Suppressor macrophage (primary cell): Measurements from ENCODE around the gene PEAK3.

Experiments
- DNase-seq, 4 experiments: peaks; one replicate each; pipeline ENCODE4 v3.0.0-alpha.2; 2020 to 2022

Gene PEAK3

DNA sequence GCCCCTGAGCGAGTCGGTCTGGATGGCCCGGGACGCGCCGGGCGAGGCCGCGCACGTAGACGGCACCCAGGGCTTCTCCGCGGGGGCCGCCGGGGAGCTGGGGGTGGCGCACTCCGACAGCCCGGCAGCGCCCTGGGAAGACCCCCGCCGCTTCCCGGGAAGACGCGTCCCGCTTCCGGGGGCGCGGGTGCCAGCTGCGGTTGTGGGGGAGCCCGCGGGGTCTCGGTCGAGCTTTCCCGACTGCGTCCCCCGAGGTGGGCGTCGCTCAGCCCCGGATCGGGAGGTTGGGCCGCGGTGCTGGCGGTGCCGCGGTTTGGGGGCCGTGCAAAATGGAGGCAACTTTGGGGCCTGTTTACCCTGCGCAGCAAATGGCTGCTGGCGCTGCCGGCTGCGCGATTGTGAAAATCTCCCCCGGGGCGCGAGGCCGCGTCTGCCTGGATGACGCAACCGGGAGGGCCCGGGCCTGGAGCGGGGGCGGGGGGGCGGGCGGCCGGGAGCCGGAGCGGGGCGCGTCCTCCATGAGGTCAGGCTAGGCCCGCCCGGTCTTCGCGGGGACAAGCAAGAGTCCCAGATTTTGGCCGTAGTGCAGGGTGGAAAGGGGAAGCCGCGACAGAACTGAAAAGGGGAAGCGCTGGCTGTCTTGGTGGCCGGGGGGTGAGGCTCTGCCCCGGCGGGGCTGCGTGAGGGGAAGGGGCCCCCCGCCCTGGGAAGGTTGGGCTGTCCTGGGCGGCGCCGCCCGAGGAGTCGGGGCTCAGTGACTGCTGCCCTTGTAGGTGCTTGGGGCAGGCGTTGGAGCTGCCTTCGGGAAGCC, 11.3 kb downstream of the PEAK3 start:
- peak; percentile 97 to 99 (median 98) for DNase-seq

DNA sequence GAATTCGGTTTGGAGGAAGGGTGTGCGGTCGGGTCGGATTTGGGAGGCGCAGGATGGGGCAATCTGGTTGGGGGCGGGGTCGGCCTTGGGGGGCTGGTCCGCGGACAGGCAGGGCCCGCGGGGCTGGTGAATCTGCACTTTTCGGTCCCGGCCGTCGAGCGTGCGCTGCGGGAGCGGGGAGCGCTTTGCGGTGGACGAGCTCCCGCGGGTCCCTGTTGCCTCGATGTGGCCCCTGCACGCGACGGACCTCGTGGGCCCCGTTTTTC, 11.9 kb downstream of the PEAK3 start:
- DNase-seq: peak in 3 of 4 experiments; percentile 46 to 68 (median 63)

DNA sequence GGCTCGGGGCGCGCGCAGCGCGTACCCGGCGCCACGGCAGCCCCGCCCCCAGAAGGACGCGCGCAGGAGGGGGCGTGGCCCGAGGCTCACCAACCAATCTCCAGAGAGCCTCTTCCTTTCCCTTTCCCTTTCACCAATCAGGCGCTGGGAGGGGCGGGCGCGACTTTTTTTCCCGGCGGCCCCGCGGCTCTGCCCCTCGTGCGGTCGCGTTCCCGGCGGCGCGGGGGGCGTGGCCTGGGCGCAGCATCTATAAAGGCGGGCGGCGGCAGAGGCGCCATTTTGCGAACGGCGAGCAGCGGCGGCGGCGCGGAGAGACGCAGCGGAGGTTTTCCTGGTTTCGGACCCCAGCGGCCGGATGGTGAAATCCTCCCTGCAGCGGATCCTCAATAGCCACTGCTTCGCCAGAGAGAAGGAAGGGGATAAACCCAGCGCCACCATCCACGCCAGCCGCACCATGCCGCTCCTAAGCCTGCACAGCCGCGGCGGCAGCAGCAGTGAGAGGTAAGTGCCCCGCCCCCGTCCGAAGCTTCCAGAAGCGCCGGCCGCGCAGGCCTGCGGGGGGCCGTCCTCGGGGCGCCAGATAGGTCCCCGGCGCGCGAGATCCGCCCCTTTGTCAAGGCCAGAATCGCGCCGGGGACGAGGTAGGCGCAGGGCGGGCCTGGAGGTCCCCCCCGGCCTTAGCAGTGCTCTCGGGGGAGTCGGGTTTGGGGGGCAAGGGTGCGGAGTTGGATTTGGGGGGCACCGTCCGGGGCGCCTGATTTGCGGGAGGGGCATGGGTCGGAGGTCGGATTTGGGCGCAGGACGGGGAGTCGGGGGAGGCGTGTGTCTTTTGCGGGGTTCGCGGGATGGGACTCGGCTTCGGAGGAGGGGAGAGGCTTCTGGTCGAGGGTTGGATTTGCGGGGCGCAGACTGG, 12.5 kb downstream of the PEAK3 start:
- DNase-seq: peak; percentile 98

DNA sequence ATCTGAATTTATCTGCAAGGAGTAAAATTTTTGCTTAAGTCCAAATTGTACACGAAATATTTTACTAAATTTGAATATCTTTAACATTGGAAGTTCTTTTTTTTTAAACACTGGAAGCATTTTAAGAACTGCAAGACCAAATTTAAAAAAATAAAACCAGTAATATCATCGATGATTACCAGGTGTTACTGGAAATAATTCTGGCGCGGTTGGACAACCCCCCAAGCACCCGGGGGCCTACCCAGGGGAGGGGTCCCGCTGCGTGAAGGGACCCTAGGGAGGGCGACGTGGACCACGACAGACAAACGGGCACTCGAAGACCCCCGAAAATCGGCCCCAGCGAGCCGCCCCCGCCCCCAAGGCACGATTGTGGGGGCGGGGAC, 13.1 kb downstream of the PEAK3 start:
- DNase-seq: no peak

DNA sequence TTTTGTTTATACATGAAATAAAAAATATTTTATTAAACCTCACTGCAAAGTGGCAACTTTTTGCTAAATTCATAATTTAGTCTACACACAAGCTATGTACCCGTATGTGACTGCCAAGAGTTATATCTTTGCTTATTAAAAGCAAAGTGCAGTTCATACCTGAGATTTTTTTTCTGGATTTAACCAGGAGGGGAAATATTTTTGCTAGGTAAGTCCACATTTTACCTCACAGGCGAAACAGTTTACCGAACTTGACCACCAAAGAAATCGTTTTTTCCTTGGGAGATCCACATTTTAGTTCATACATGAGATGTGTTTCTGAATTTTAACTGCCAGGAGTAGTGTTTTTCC, 13.5 kb downstream of the PEAK3 start:
- DNase-seq: no peak

DNA sequence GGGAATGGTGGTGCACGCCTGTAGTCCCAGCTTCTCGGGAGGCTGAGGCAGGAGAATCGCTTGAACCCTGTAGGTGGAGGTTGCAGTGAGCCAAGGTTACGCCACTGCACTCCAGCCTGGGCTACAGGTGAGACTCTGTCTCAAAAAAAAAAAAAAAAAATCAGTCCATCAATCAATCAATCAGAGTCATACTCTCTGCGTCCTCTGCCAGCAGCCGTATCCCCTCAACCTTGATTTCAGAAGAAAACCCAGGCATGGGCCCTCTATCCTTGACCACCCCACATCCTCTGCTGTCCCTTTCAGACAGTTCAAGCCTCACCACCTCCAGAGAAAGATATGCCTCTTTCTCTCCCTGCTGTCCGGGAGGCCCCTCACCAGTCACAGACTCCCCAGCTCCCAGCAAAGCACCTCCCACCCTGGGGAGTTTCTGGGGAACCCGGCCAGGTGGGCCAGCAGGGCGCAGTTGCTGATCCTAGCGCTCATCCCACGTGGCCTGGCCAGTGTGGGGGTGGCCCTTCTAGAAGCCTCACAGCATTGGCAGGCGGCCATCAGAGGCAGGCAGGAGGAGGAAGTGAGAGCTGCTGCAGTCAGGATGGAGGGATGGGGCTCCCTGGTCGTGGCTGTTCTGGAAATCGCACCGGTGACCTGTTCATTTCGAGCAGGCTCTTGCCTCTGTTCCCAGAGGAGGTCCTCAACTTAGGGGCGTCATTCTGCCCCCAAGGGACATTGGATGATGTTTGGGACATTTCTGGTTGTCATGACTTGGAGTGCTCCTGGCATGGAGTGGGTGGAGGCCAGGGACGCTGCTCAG, 15.6 kb downstream of the PEAK3 start:
- peak; percentile 92 to 97 (median 96) for DNase-seq

DNA sequence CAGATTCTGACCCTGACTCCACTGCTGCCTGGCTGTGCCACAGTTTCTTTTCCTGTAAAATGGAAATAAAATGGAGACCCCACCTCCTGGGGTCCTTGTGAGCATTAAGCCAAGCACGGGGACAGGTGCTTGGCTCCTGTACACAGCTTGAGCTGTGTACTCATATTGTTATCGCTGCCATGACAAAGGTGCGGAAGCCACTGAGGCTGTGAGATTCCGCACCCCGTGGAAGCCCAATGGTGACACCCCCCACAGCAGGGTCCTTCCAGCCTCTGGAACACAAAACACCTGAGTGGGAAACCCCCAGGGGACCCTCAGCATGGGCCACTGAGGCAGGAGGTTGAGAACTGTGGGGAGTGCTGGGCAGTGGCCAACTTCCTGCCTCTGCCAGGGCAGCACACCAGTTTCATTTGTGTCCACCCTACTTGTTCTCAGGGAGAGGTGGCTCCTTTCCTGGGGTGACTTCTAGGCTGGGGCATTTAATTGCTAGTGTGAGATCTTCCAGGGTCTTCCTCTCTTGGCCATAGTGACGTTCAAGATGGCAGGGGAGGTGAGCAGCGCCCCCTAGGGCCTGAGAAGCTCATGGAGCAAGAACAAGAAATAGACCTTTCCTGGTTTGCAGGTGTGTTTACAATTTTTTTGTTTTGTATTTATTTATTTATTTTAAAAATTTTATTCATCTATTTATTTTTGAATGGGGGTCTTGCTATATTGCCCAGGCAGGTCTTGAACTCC, 20.4 kb downstream of the PEAK3 start:
- peak; percentile 53 to 81 (median 60) for DNase-seq

DNA sequence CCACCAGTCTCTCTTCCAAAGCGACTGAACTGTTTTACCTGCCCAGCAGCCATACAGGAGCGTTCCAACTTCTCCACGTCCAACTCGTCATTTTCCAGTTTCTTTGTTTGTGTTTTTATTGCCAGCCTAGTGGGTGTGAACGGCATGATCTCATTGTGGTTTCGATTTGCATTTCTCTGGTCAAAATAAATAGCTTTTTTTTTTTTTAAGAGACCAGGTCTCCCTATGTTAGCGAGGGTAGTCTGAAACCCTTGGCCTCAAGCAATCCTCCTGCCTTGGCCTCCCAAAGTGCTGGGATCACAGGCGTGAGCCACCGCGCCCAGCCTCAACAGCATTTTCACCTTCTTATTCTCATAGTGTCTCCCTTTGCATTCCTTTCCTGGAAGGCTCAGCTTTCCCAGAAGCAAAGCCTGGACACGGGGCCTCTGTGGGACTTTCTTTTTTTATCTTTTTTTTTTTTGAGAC, 21.6 kb downstream of the PEAK3 start:
- no peak for DNase-seq

DNA sequence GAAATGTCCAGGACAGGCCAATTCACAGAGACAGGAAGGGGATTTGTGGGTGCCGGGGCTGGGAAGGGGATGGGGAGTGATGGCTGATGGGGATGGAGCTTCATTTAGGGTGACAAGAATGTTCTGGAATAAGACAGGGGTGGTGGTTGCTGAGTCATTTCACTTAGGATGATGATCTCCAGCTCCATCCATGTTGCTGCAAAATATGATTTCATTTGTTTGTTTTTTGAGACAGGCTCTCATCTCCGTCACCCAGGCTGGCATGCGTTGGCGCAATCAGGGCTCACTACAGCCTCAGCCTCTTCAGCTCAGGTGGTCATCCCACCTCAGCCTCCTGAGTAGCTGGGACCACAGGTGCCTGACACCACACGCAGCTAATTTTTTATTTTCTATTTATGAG, 22.6 kb downstream of the PEAK3 start:
- no peak for DNase-seq

DNA sequence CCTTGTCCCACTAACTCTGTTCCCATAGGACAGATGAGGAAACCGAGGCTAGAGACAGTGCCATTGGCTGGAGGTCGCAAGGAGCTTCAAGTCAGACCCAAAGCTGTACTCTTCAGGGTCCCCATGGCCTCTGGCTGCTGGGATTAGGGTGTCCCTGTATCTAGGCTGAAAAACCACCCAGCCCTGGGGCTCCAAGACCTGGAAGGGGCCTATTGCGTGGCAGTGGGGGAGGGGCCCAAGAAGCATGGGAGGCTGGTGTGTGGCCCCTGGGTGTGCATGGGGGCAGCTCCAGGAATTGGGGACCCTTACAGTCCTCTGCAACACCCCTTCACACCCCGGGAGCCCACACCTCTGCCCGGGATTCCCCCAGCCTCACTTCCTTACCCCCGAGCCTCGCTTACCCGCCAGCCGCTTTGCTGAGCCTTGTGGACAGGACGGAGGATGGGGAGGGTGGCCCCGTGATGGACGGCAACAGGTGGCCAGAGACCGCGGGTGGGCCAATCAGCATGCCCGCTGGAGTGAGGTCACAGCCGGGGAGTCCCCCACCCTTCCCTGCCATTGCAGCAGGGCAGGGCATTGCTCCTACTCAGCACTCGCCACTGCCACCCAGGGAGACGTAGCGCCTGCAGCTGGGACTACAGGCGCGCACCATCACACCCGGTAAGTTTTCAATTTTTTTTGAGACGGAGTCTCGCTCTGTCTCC, 25.8 kb downstream of the PEAK3 start, which contains the start of gene JSRP1:
TSS of gene JSRP1 (minus strand) at position 436 of the 704 bp plus-strand sequence. CDS start 1,103 bp downstream, outside the sequence.
- DNase-seq: no peak

DNA sequence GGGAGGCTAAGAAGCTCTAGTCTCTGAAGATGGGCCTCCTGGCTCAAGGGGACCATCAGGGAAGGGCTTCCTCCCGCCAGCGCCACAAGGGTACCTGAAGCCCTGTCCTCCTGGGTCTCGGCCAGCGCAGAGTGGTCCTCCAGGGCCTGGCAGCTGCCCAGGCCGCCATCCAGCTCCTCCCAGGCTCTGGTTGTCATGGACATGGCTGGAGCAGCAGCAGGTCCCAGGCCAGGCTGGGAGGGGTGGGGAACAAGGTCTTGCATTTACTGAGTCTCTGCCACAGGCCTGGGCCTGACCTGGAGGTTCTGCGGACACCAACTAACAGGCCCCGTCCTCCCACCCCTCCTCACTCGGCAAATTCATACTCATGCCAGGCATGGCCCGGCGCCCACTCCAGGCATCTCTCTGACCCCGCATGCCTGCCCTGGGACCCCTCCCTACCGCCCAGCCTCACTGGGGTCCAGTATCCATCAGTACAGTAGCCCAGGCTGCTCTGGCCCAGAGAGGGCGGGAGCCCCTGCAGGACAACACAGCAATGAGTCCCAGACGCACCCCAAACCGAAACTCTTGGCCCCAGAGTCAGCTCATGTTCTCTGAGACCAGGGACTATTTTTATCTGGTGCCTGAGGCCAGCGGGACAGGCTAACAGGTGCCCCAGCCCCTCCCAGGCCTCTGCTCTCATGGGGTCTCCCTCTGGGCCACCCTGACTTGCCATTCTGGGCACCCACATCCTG, 26.7 kb downstream of the PEAK3 start:
- no peak for DNase-seq

DNA sequence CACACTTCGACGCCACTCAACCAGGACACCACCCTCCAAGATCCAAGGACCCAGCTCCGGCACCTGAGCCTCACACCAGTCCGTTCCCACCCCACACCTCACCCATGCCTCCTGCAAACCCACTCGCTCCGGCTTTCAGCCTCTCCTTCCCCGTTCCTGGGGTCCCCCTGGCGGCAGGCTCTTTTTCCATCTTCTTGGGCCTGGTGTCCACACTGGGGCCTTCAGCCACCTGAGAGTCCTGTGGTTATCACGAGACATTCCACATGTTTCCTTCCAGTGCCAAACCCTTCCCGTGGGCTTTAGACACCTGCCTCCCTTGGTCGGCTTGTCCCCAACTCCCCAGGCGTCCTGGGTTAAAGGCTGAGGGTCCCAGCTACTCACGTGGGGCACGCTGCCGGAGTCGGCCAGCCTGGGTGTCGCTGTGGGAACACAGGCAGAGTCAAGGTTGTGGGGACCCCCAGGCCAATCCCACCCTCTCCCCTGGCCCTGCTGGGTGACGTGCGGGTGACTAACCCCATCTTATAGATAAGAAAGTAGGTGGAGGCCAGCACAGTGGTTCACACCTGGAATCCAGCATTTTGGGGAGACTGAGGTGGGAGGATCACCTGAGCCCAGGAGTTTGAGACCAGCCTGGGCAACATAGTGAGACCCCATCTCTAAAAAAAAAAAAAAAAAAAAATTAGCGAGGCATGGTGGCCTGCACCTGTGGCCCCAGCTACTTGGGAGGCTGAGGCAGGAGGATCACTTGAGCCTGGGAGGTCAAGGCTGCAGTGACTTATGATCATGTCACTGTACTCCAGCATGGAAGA, 27.7 kb downstream of the PEAK3 start:
- DNase-seq: peak in 1 of 4 experiments; percentile 52

DNA sequence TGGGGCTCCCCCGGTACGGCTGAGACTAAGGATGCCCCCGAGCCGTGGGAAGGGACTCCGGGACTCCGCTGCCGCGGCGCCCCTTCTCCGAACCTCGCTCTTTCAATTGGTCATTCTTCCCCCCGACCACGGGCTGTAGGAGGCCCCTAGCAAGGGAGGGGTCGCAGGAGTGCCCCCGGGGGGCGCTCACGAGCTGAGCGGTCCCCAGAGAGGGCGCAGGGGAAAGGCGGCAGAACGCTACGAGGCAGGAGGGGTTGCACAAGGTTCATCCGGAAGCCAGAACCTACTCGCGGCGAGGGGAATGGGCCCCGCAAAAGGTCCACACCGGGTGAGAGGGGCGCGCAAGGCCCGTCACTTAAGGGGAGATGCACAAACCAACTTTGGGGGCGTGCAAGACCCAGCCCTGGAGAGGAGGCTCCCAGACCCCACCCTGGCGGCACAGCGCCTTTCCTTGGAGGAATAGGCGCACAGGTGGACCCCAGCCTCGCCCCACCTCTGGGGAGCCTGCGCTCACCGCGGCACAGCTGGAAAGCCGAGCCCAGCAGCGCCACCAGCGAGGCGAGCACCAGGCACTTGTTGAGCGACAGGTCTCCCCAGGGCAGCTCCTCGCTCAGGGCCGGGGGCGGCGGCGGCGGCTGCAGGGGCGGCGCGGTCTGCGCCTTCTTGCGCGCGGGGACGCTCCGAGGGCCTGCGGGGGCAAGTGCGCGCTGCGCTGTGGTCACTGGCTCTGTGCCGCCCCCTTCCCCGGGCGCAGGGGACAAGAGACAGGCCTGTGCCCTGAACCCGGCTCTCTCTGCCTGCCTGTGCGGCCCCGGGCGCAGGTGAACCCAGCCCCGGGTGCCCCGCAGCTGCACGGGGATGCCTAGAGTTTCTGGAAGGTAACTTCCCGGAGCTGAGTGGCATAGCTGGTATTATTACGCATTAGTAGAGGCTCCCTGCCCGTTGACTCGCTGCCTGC, 28.6 kb downstream of the PEAK3 start:
- DNase-seq: peak in 1 of 4 experiments; percentile 60

DNA sequence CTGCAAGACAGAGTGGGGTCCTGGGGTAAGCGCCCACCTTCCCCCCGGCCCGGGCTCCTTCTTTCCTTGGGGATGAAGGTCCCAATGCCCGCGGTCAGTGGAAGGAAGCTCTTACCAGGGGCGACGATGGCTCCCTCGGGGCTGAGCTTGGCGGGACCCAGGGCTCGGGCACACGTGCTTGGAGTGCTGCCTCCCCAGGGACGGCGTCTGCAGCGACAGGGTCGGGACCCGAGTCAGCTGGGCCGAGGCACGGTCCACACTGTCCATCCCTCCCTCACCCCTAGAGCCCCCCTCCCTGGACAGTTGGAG, 29.2 kb downstream of the PEAK3 start:
- no peak for DNase-seq

DNA sequence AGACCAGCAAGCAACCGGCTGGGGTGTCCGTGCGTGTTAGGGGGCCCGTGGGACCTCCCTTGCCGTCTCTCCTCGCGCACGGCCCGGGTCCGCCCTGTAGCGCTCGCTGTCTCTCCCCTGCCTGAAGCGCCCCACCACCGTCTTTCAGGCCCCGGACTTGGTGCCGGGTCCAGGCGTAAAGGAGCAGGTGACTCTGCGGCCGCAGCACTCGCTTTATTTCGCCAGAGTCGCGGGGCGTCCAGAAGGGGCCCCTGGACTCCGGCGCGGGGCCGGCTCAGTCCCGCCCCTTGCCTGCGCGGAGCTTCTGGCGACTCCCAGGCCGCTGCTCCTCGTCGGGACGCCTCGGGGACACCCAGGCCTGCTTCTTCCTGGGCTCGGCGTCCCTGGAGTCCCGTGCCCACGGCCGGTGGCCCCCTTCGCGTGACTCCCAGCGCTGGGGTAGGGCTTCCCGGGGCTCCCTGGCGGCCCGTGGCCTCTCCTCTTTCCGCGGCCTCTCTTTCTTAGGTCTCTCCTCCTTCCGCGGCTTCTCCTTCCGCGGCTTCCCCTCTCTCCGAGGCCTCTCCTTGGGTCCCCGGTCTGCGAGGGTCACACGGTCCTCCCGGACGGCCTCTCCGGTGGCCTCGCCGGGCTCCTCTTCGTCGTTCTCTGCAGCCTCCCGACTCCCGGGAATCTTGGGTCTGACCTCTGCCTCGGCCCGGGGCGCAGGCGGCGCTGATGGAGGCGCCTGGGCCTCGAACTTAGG, 29.7 kb downstream of the PEAK3 start:
- DNase-seq: peak in 1 of 4 experiments; percentile 39

DNA sequence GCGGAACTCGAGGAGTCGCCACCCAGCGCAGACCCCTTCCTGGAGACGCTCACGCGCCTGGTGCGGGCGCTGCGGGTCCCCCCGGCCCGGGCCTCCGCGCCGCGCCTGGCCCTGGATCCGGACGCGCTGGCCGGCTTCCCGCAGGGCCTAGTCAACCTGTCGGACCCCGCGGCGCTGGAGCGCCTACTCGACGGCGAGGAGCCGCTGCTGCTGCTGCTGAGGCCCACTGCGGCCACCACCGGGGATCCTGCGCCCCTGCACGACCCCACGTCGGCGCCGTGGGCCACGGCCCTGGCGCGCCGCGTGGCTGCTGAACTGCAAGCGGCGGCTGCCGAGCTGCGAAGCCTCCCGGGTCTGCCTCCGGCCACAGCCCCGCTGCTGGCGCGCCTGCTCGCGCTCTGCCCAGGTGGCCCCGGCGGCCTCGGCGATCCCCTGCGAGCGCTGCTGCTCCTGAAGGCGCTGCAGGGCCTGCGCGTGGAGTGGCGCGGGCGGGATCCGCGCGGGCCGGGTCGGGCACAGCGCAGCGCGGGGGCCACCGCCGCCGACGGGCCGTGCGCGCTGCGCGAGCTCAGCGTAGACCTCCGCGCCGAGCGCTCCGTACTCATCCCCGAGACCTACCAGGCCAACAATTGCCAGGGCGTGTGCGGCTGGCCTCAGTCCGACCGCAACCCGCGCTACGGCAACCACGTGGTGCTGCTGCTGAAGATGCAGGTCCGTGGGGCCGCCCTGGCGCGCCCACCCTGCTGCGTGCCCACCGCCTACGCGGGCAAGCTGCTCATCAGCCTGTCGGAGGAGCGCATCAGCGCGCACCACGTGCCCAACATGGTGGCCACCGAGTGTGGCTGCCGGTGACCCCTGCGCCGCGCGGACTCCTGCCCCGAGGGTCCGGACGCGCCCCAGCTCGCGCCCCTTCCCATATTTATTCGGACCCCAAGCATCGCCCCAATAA, 30.6 kb downstream of the PEAK3 start:
- DNase-seq: peak in 1 of 4 experiments; percentile 53

DNA sequence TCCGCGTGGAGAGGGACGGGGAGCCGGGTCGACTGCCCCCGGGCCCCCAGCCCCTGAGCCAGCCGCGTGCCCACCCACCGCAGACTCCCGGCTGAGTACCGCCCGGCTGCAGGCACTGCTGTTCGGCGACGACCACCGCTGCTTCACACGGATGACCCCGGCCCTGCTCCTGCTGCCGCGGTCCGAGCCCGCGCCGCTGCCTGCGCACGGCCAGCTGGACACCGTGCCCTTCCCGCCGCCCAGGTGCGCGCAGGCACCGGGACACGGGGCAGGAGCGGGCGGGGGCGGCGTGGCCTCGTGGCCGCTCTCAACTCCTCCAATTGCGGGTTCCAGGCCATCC, 31.2 kb downstream of the PEAK3 start:
- no peak for DNase-seq
